ENCODE measurements around the gene SMG6. TPM values are rescaled to one million over a fixed set of nuclear protein-coding genes. Genes with fewer than 3 reads are reported as not detected.

Gene SMG6
- total RNA-seq, 1 donor from 2014 or later, result 39.7 TPM

DNA sequence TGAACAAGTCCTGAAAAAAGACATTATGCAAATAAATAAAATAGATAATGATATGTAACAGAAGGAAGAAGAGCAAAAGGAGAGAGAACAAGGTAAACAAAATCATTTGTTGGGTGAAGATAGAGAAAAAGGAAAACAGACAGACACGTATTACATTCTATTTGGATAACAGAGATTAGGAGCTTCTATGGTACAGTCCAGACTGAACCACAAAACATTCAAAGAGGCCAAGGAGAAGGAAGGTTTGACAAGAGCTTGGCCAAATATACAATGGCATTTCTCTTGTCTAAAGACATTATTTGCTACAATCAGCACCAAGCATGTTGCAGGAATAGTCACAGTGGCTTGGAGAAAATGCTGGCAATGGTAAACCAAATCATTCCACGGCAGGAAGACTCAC, 29.2 kb downstream of the SMG6 start:
- FAIRE-seq, result no peak
- H3K4me3 ChIP-seq (ENCODE audit: insufficient read depth, low read depth, low read length), result no peak overlapping the region
- H3K36me3 Mint-ChIP-seq (ENCODE audit: low read depth, unreplicated experiment), result peaks cover 30% of the 10 kb centered on the region

DNA sequence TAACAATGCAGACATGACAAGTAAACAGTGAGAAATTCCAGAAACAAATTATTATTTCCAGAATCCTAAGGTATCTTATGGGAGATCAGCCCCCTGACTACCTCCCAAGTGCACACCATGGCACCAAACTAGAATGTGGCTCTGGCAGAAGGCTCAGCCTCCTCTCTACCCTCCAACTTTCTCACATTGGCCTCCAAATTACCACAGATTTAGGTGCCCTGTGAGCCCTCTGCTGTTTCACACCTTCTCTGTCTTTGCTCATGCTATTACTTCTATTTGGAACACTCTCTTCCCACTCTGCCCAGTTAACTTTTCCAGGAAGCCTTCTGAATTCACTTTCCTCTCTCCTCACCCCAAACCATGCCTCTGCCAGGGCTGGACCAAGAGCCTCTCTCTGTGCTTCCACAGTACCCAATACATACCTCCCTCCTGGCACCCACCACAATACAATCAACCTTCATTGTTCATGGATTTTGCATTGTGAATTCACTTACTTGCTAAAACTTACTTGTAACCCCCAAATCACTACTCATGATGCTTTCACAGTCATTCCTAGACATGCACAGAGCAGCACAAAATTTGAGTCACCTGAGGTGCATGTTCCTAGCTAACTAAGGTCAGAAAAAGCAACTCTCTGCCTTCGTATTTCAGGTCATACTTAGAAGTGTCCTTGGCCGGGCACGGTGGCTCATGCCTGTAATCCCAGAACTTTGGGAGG, 31.4 kb downstream of the SMG6 start:
- H3K27ac ChIP-seq (ENCODE audit: low read depth, low read length), result no peak overlapping the region
- no peak for FAIRE-seq
- TF ChIP-seq EZH2 (IDR thresholded peaks at IDR 0.05; ENCODE audit: insufficient read depth, low read length), result no peak
- peaks cover 4% of the 10 kb centered on the region for H3K79me2 ChIP-seq (ENCODE audit: insufficient read depth, low read length)
- no peak for DNase-seq (ENCODE audit: low read depth)
- Mint-ChIP-seq H3K27me3 (ENCODE audit: low read depth, unreplicated experiment) (no peaks in the 10 kb centered on the region), H3K4me1 (ENCODE audit: low read depth, unreplicated experiment) (no peaks in the 10 kb centered on the region), H3K9me3 (ENCODE audit: unreplicated experiment) (no peaks in the 10 kb centered on the region), H3K27ac (ENCODE audit: unreplicated experiment) (no peak overlapping the region), H3K4me3 (ENCODE audit: unreplicated experiment) (no peak overlapping the region), H3K36me3 (ENCODE audit: low read depth, unreplicated experiment) (peaks cover 27% of the 10 kb centered on the region)
- H3K9ac ChIP-seq (ENCODE audit: low read length), result no peak overlapping the region
- H4K20me1 ChIP-seq (ENCODE audit: insufficient read depth, low read length), result no peaks in the 10 kb centered on the region
- no peaks in the 10 kb centered on the region for H3K4me1 ChIP-seq (ENCODE audit: insufficient read depth, low read length)
- no peak overlapping the region for H3K4me3 ChIP-seq (ENCODE audit: insufficient read depth, low read depth, low read length)
- peaks cover 15% of the 10 kb centered on the region for H3K36me3 ChIP-seq (ENCODE audit: insufficient read depth, low read length)
- H3K4me2 ChIP-seq (ENCODE audit: low read length), result no peak overlapping the region
- no peak overlapping the region for H2AFZ ChIP-seq (ENCODE audit: low read depth, low read length)
- no peaks in the 10 kb centered on the region for H3K27me3 ChIP-seq (ENCODE audit: insufficient read depth, low read length)
- H3K9me3 ChIP-seq (ENCODE audit: insufficient read depth, low read depth, low read length), result no peaks in the 10 kb centered on the region

More for the DNA sequence above, 29.2 kb downstream of the SMG6 start:
- no peak for DNase-seq (ENCODE audit: low read depth)
- H3K27me3 Mint-ChIP-seq (ENCODE audit: low read depth, unreplicated experiment), result no peaks in the 10 kb centered on the region
- H3K27ac ChIP-seq (ENCODE audit: low read depth, low read length), result no peak overlapping the region
- H3K4me3 Mint-ChIP-seq (ENCODE audit: unreplicated experiment), result no peak overlapping the region
- H3K4me2 ChIP-seq (ENCODE audit: low read length), result no peak overlapping the region
- H3K27ac Mint-ChIP-seq (ENCODE audit: unreplicated experiment), result no peak overlapping the region
- no peaks in the 10 kb centered on the region for H3K4me1 Mint-ChIP-seq (ENCODE audit: low read depth, unreplicated experiment)
- H3K36me3 ChIP-seq (ENCODE audit: insufficient read depth, low read length), result peaks cover 23% of the 10 kb centered on the region
- no peaks in the 10 kb centered on the region for H3K27me3 ChIP-seq (ENCODE audit: insufficient read depth, low read length)
- no peaks in the 10 kb centered on the region for H4K20me1 ChIP-seq (ENCODE audit: insufficient read depth, low read length)
- H3K79me2 ChIP-seq (ENCODE audit: insufficient read depth, low read length), result no peaks in the 10 kb centered on the region
- H3K9ac ChIP-seq (ENCODE audit: low read length), result no peak overlapping the region
- no peaks in the 10 kb centered on the region for H3K9me3 Mint-ChIP-seq (ENCODE audit: unreplicated experiment)
- TF ChIP-seq, protein P1, sequence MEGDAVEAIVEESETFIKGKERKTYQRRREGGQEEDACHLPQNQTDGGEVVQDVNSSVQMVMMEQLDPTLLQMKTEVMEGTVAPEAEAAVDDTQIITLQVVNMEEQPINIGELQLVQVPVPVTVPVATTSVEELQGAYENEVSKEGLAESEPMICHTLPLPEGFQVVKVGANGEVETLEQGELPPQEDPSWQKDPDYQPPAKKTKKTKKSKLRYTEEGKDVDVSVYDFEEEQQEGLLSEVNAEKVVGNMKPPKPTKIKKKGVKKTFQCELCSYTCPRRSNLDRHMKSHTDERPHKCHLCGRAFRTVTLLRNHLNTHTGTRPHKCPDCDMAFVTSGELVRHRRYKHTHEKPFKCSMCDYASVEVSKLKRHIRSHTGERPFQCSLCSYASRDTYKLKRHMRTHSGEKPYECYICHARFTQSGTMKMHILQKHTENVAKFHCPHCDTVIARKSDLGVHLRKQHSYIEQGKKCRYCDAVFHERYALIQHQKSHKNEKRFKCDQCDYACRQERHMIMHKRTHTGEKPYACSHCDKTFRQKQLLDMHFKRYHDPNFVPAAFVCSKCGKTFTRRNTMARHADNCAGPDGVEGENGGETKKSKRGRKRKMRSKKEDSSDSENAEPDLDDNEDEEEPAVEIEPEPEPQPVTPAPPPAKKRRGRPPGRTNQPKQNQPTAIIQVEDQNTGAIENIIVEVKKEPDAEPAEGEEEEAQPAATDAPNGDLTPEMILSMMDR (IDR thresholded peaks at IDR 0.05; ENCODE audit: insufficient read depth, low read depth, low read length), result no peak
- no peak for TF ChIP-seq EZH2 (IDR thresholded peaks at IDR 0.05; ENCODE audit: insufficient read depth, low read length)
- H3K9me3 ChIP-seq (ENCODE audit: insufficient read depth, low read depth, low read length), result no peaks in the 10 kb centered on the region
- no peak overlapping the region for H2AFZ ChIP-seq (ENCODE audit: low read depth, low read length)
- H3K4me1 ChIP-seq (ENCODE audit: insufficient read depth, low read length), result no peaks in the 10 kb centered on the region

DNA sequence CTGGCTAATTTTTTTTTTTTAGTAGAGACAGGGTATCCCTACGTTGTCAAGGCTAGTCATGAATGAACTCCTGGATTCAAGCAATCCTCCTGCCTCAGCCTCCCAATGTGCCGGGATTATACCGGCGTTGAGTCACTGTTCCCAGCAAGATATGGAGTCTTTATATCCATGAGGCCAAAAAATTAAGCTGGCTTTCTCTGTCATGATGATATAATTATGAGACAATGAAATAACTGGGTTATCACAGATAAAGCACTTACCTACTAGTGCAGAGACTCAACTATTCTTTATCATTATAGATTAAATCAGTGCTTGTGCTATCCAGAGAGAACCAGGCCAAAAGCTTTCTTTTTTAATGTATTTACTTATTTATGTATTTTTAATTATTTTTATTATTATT, 36.2 kb downstream of the SMG6 start:
- no peak overlapping the region for H3K4me2 ChIP-seq (ENCODE audit: low read length)
- DNase-seq (ENCODE audit: low read depth) (no peak), FAIRE-seq (no peak)
- H3K27me3 ChIP-seq (ENCODE audit: insufficient read depth, low read length), result no peaks in the 10 kb centered on the region
- Mint-ChIP-seq H3K4me3 (ENCODE audit: unreplicated experiment) (no peak overlapping the region), H3K27ac (ENCODE audit: unreplicated experiment) (no peak overlapping the region), H3K36me3 (ENCODE audit: low read depth, unreplicated experiment) (peaks cover 17% of the 10 kb centered on the region), H3K9me3 (ENCODE audit: unreplicated experiment) (no peaks in the 10 kb centered on the region), H3K4me1 (ENCODE audit: low read depth, unreplicated experiment) (peaks cover 19% of the 10 kb centered on the region), H3K27me3 (ENCODE audit: low read depth, unreplicated experiment) (no peaks in the 10 kb centered on the region)
- TF ChIP-seq, protein P1 (IDR thresholded peaks at IDR 0.05; ENCODE audit: insufficient read depth, low read depth, low read length), result no peak
- TF ChIP-seq EZH2 (IDR thresholded peaks at IDR 0.05; ENCODE audit: insufficient read depth, low read length), result no peak
- no peak overlapping the region for H3K4me3 ChIP-seq (ENCODE audit: insufficient read depth, low read depth, low read length)
- peaks cover 20% of the 10 kb centered on the region for H3K4me1 ChIP-seq (ENCODE audit: insufficient read depth, low read length)
- no peak overlapping the region for H3K9ac ChIP-seq (ENCODE audit: low read length)
- H2AFZ ChIP-seq (ENCODE audit: low read depth, low read length), result no peak overlapping the region
- H4K20me1 ChIP-seq (ENCODE audit: insufficient read depth, low read length), result no peaks in the 10 kb centered on the region
- H3K36me3 ChIP-seq (ENCODE audit: insufficient read depth, low read length), result peaks cover 14% of the 10 kb centered on the region
- peaks cover 9% of the 10 kb centered on the region for H3K79me2 ChIP-seq (ENCODE audit: insufficient read depth, low read length)
- no peaks in the 10 kb centered on the region for H3K9me3 ChIP-seq (ENCODE audit: insufficient read depth, low read depth, low read length)
- no peak overlapping the region for H3K27ac ChIP-seq (ENCODE audit: low read depth, low read length)

Data from astrocyte (in vitro differentiated cells and primary cell).